IMR-90 (cell line): ENCODE measurements around the gene BSCL2. TPM values are rescaled to one million over a fixed set of nuclear protein-coding genes. Genes with fewer than 3 reads are reported as not detected.

ENCODE experiments used
- ATAC-seq: fragments of 200-7000 bp; cut with Tn5 transposase; 2 replicates; pipeline ENCODE4 v1.9.1; 2020; ENCODE audit warnings: low read depth, mild to moderate bottlenecking, moderate library complexity
- BruUV-seq: library from RNA; stranded (reverse); fragments of 400-500 nt; replicated peaks from 2 replicates; lab custom pipeline; 2021; lab: Mats Ljungman, UMichigan
- CTCF ChIA-PET: fragments of 300-600 bp; formaldehyde crosslinking; extraction: SDS; loops from one replicate; lab custom pipeline; 2021; ENCODE audit warnings: antibody characterized with exemption; lab: Yijun Ruan, JAX
- POLR2A ChIA-PET: fragments of 300-600 bp; sonication (Branson Sonifier 250); formaldehyde crosslinking; loops from one replicate; lab custom pipeline; 2022; ENCODE audit warnings: antibody characterized with exemption; ENCODE audit not compliant: unreplicated experiment; lab: Charles Lee
- DNase-seq: peaks from one replicate; pipeline ENCODE4 v3.0.0; 2013
- H2AFZ ChIP-seq: replicated peaks from 2 replicates; pipeline ENCODE3; 2013; ENCODE audit warnings: low read length, mild to moderate bottlenecking; ENCODE audit not compliant: poor library complexity
- H2AK5ac ChIP-seq: 2 replicates; pipeline ENCODE4 v1.6.1; 2013; ENCODE audit warnings: low read depth, low read length, inconsistent platforms
- H2AK9ac ChIP-seq: replicated peaks from 2 replicates; pipeline ENCODE3; 2013; ENCODE audit warnings: mild to moderate bottlenecking, low read depth, low read length, moderate library complexity; ENCODE audit not compliant: poor library complexity
- H2BK120ac ChIP-seq: 2 replicates; pipeline ENCODE4 v1.6.1; 2013; ENCODE audit warnings: low read depth, low read length, inconsistent platforms
- H2BK15ac ChIP-seq: 3 replicates; pipeline ENCODE4 v1.6.1; 2013; ENCODE audit warnings: low read depth, low read length, inconsistent platforms
- H2BK20ac ChIP-seq: 2 replicates; pipeline ENCODE4 v1.6.1; 2013; ENCODE audit warnings: low read depth, mild to moderate bottlenecking, inconsistent platforms, low read length, moderate library complexity
- H2BK5ac ChIP-seq: 2 replicates; pipeline ENCODE4 v1.6.1; 2013; ENCODE audit warnings: mild to moderate bottlenecking, low read depth, low read length, inconsistent platforms; ENCODE audit not compliant: poor library complexity, severe bottlenecking
- H3K14ac ChIP-seq: replicated peaks from 2 replicates; pipeline ENCODE4 v1.6.1; 2013; ENCODE audit warnings: low read depth, low read length, inconsistent platforms
- H3K18ac ChIP-seq: 2 replicates; pipeline ENCODE4 v1.6.1; 2013; ENCODE audit warnings: low read depth, low read length, control low read depth
- H3K23ac ChIP-seq: 2 replicates; pipeline ENCODE4 v1.6.1; 2013; ENCODE audit warnings: low read depth, low read length, inconsistent platforms
- H3K27ac ChIP-seq: 2 replicates; pipeline ENCODE4 v1.5.1; 2013; ENCODE audit warnings: mild to moderate bottlenecking, control low read depth, low read length; ENCODE audit not compliant: insufficient read depth
- H3K27me3 ChIP-seq: 2 replicates; pipeline ENCODE4 v1.6.1; 2013; ENCODE audit warnings: low read length; ENCODE audit not compliant: control insufficient read depth, insufficient read depth
- H3K36me3 ChIP-seq: 2 replicates; pipeline ENCODE4 v1.6.1; 2013; ENCODE audit warnings: low read length, mixed read lengths; ENCODE audit not compliant: control insufficient read depth, insufficient read depth
- H3K4ac ChIP-seq: 2 replicates; pipeline ENCODE4 v1.6.1; 2013; ENCODE audit warnings: low read depth, low read length, inconsistent platforms
- H3K4me1 ChIP-seq: 2 replicates; pipeline ENCODE4 v1.6.1; 2013; ENCODE audit warnings: low read length, mixed read lengths; ENCODE audit not compliant: control insufficient read depth, insufficient read depth
- H3K4me2 ChIP-seq: 2 replicates; pipeline ENCODE4 v1.6.1; 2013; ENCODE audit warnings: low read depth, mild to moderate bottlenecking, control low read depth, low read length, moderate library complexity
- H3K4me3 ChIP-seq: 2 replicates; pipeline ENCODE4 v1.5.1; 2013; ENCODE audit warnings: low read depth, mild to moderate bottlenecking, control low read depth, low read length, moderate library complexity; ENCODE audit not compliant: insufficient read depth
- H3K56ac ChIP-seq: 2 replicates; pipeline ENCODE4 v1.6.1; 2013; ENCODE audit warnings: low read length, inconsistent platforms; ENCODE audit not compliant: insufficient read depth; ENCODE audit errors: extremely low read depth
- H3K79me1 ChIP-seq, 2 experiments: 2 replicates each; pipeline ENCODE4 v1.6.1; 2013; ENCODE audit warnings: low read length in 2 of 2, inconsistent platforms in 1 of 2, low read depth in 1 of 2
- H3K9ac ChIP-seq: 2 replicates; pipeline ENCODE4 v1.6.1; 2013; ENCODE audit warnings: low read depth, low read length, control low read depth
- H3K9me1 ChIP-seq: 2 replicates; pipeline ENCODE4 v1.6.1; 2013; ENCODE audit warnings: low read length, inconsistent platforms; ENCODE audit not compliant: insufficient read depth
- H3K9me3 ChIP-seq: 2 replicates; pipeline ENCODE4 v1.6.1; 2013; ENCODE audit warnings: low read length; ENCODE audit not compliant: control insufficient read depth, insufficient read depth
- H4K20me1 ChIP-seq: 2 replicates; pipeline ENCODE4 v1.6.1; 2013; ENCODE audit warnings: low read length, inconsistent platforms; ENCODE audit not compliant: insufficient read depth
- H4K5ac ChIP-seq: 2 replicates; pipeline ENCODE4 v1.6.1; 2013; ENCODE audit warnings: mild to moderate bottlenecking, low read depth, low read length, control low read depth
- H4K8ac ChIP-seq, 2 experiments: 2 replicates each; pipeline ENCODE4 v1.6.1; 2013; ENCODE audit warnings: low read depth in 2 of 2, low read length in 2 of 2, control low read depth in 1 of 2, inconsistent platforms in 1 of 2
- H4K91ac ChIP-seq: 2 replicates; pipeline ENCODE4 v1.6.1; 2013; ENCODE audit warnings: low read depth, low read length, inconsistent platforms; ENCODE audit not compliant: insufficient read depth
- BHLHE40 ChIP-seq: fragments of 150-350 bp; IDR thresholded peaks from 2 replicates; pipeline ENCODE4 v1.6.1; 2016; ENCODE audit warnings: mild to moderate bottlenecking, low read depth, low read length
- CEBPB ChIP-seq: IDR thresholded peaks from 2 replicates; pipeline ENCODE4 v1.6.1; 2012; ENCODE audit warnings: low read depth, low read length, improper control_type of control experiment
- ELK1 ChIP-seq: fragments of 150-350 bp; IDR thresholded peaks from 2 replicates; pipeline ENCODE4 v1.6.1; 2016; ENCODE audit warnings: low read depth, mild to moderate bottlenecking, low read length, moderate library complexity, borderline replicate concordance
- POLR2A ChIP-seq: IDR thresholded peaks from 2 replicates; pipeline ENCODE4 v1.6.1; 2012; ENCODE audit warnings: mild to moderate bottlenecking, low read depth, low read length
- RFX5 ChIP-seq: IDR thresholded peaks from 2 replicates; pipeline ENCODE4 v1.8.0; 2012; ENCODE audit warnings: low read depth, mild to moderate bottlenecking, low read length, moderate library complexity
- USF2 ChIP-seq: fragments of 150-350 bp; IDR thresholded peaks from 2 replicates; pipeline ENCODE4 v1.6.1; 2017; ENCODE audit warnings: mild to moderate bottlenecking, antibody characterized with exemption, low read length, low read depth
- WGBS, 2 experiments: methylation state at CpG; one replicate each; pipeline versions ENCODE4 v1.1.5 to v1.1.7; 2013; ENCODE audit warnings: missing lambda C conversion rate in 2 of 2; ENCODE audit not compliant: insufficient read length in 1 of 2; ENCODE audit errors: extremely low coverage in 2 of 2; 5-methylcytosine and 5-hydroxymethylcytosine counted together
- dilution Hi-C: fragments of 300-500 bp; cut with HindIII; formaldehyde crosslinking; loops from one replicate; pipeline ENCODE4 v1.14.3; 2018; ENCODE audit warnings: low sequenced_read_pairs; ENCODE audit not compliant: unreplicated experiment
- in situ Hi-C: fragments of 300-500 bp; cut with MboI; formaldehyde crosslinking; loops from 3 replicates; pipeline ENCODE4 v1.14.3; 2019; ENCODE audit warnings: low sequenced_read_pairs, inconsistent platforms, mixed read lengths
- intact Hi-C: fragments of 100-400 bp; cut with micrococcal nuclease; formaldehyde crosslinking; loops from 2 replicates; pipeline ENCODE4 v1.10.0; 2022
- polyA plus RNA-seq, 3 experiments: library from polyadenylated mRNA; depleted of rRNA; stranded (reverse); fragments of >200 nt; gene quantifications; 2 replicates each; pipeline ENCODE4 v1.2.3, GENCODE V29; 2012; ENCODE audit warnings: low replicate concordance in 1 of 3
- total RNA-seq: library from RNA; depleted of rRNA; stranded (reverse); fragments of >200 nt; gene quantifications from 2 replicates; pipeline ENCODE4 v1.2.3, GENCODE V29; 2012

BSCL2 gene
- total and polyA plus RNA-seq, 2 of the 4 experiments (the other 2 are of a cell fraction), result 26.2 to 47.1 TPM

- POLR2A ChIA-PET, result interaction anchor here (1.5 kb wide), 1 partner anchor 14 kb away, joined by 10 read pairs; the partner anchor contains the start of genes C11orf98 and CSKMT
- TF ChIP-seq USF2, result peak; percentile 98
- no peak for TF ChIP-seq ELK1
- TF ChIP-seq CEBPB, result peak; percentile 13; the same call in 1 of the 2 replicates
- peak; percentile 55; the same call in 1 of the 2 replicates for TF ChIP-seq BHLHE40
- TF ChIP-seq POLR2A, result peak; percentile 80
- no peak for TF ChIP-seq RFX5
- Histone ChIP-seq H2AK9ac (peak within 1 kb of the TSS; percentile 98), H3K14ac (peak within 1 kb of the TSS; percentile 90), H4K5ac (peak within 1 kb of the TSS; percentile 99), H2BK120ac (peak within 1 kb of the TSS; percentile 70), H3K4me1 (peaks cover 8% of the 10 kb centered on the region), H3K18ac (peak within 1 kb of the TSS; percentile 87), H4K8ac (peak within 1 kb of the TSS; percentile 97 to 98), H3K4ac (peak within 1 kb of the TSS; percentile 85), H3K4me3 (peak within 1 kb of the TSS; percentile 94), H2BK5ac (peak within 1 kb of the TSS; percentile 86), H3K79me1 (peaks cover 5 to 24% of the 10 kb centered on the region in 2 experiments; a peak in 3 of 4 replicates), H3K9ac (peak within 1 kb of the TSS; percentile 96), H3K27ac (peak within 1 kb of the TSS; percentile 96), H3K36me3 (peaks cover 15% of the 10 kb centered on the region), H3K4me2 (peak within 1 kb of the TSS; percentile 99), H3K9me3 (no peaks in the 10 kb centered on the region), H3K56ac (peak within 1 kb of the TSS; percentile 86), H3K9me1 (peaks cover 4% of the 10 kb centered on the region; the same call in 1 of the 2 replicates), H2BK20ac (peak within 1 kb of the TSS; percentile 44), H2AFZ (peak within 1 kb of the TSS; percentile 97), H3K27me3 (no peaks in the 10 kb centered on the region), H4K91ac (peak within 1 kb of the TSS; percentile 92), H2AK5ac (peak within 1 kb of the TSS; percentile 76), H2BK15ac (peak within 1 kb of the TSS; percentile 83; the same call in 1 of the 3 replicates), H3K23ac (peak within 1 kb of the TSS; percentile 84), H4K20me1 (no peaks in the 10 kb centered on the region)
- in situ Hi-C loops (no loop called here), intact Hi-C loops (loop anchor here (1.0 kb wide), 1 partner anchor 8 kb away; the partner anchor contains the start of gene UQCC3), dilution Hi-C loops (no loop called here)
- DNase-seq (peak; percentile 83), ATAC-seq (peak; percentile 73)
- CTCF ChIA-PET, result interaction anchor here (0.7 to 1.4 kb wide), 2 partner anchors 10 to 85 kb away, joined by 3 to 5 read pairs; partner anchors contain the start of gene LRRN4CL
- WGBS, 2 experiments, result 0% methylated on average over 1 of the region's 55 CpGs; no CpG with 5 or more reads in 1 of the 2 experiments
- BruUV-seq, result no TSS peak
These were observed 28.2 kb downstream of the BSCL2 start, which contains the start of gene UBXN1 for GRCh38 chr11:62678770-62679696. Gene UBXN1, minus strand, starts transcription at chr11:62679073. Its CDS starts 150 bp downstream, at chr11:62678923.
